SK-N-SH treated with all-trans-retinoic acid at 6 μM for 48 hours (cell line): Measurements from ENCODE around the gene LARP4.
"Not testable (repeated sequence)": the region's sequence is repeated elsewhere in the genome, so short reads cannot be mapped to it uniquely, and the experiment has no call there.

Experiments
- ATAC-seq: fragments of 200-7000 bp; cut with Tn5 transposase; 3 replicates; pipeline ENCODE4 v1.9.1; 2020; ENCODE audit warnings: mild to moderate bottlenecking, moderate library complexity
- ARNTL ChIP-seq: fragments of 450-650 bp; formaldehyde crosslinking; IDR thresholded peaks from 2 replicates; pipeline ENCODE4 v1.5.0; 2020; ENCODE audit warnings: low read depth, mild to moderate bottlenecking, moderate library complexity, borderline replicate concordance
- BACH2 ChIP-seq: fragments of 250-450 bp; sonication (Bioruptor Pico); IDR thresholded peaks from 2 replicates; pipeline ENCODE4 v1.9.0; 2021; ENCODE audit warnings: mild to moderate bottlenecking, borderline replicate concordance
- CSDC2 ChIP-seq: fragments of 250-450 bp; sonication (Bioruptor Pico); IDR thresholded peaks from 2 replicates; pipeline ENCODE4 v1.5.0; 2020; ENCODE audit warnings: mild to moderate bottlenecking, moderate library complexity
- ESRRG ChIP-seq: fragments of 250-450 bp; sonication (Bioruptor Pico); IDR thresholded peaks from 2 replicates; pipeline ENCODE4 v1.6.1; 2021; ENCODE audit warnings: mild to moderate bottlenecking
- ISL1 ChIP-seq: fragments of 250-450 bp; sonication (Bioruptor Pico); IDR thresholded peaks from 2 replicates; pipeline ENCODE4 v2.1.2; 2022; ENCODE audit warnings: mild to moderate bottlenecking, moderate library complexity
- PATZ1 ChIP-seq: fragments of 250-450 bp; sonication (Bioruptor Pico); IDR thresholded peaks from 2 replicates; pipeline ENCODE4 v1.8.0; 2020; ENCODE audit warnings: mild to moderate bottlenecking, moderate library complexity, borderline replicate concordance
- PPARA ChIP-seq: fragments of 250-450 bp; sonication (Bioruptor Pico); IDR thresholded peaks from 2 replicates; pipeline ENCODE4 v1.5.0; 2020; ENCODE audit warnings: mild to moderate bottlenecking, borderline replicate concordance
- RARB ChIP-seq: fragments of 250-450 bp; sonication (Bioruptor Pico); IDR thresholded peaks from 2 replicates; pipeline ENCODE4 v1.8.0; 2021; ENCODE audit warnings: mild to moderate bottlenecking, moderate library complexity
- SNAI2 ChIP-seq: fragments of 250-450 bp; sonication (Bioruptor Pico); IDR thresholded peaks from 2 replicates; pipeline ENCODE4 v1.5.0; 2020; ENCODE audit warnings: mild to moderate bottlenecking, moderate library complexity
- TCF4 ChIP-seq: fragments of 250-450 bp; sonication (Bioruptor Pico); IDR thresholded peaks from 2 replicates; pipeline ENCODE4 v1.8.0; 2021; ENCODE audit warnings: mild to moderate bottlenecking, moderate library complexity, borderline replicate concordance
- TSHZ2 ChIP-seq: fragments of 250-450 bp; sonication (Bioruptor Pico); IDR thresholded peaks from 2 replicates; pipeline ENCODE4 v1.5.0; 2020; ENCODE audit warnings: mild to moderate bottlenecking, moderate library complexity
- ZC3H10 ChIP-seq: fragments of 250-450 bp; sonication (Bioruptor Pico); IDR thresholded peaks from 2 replicates; pipeline ENCODE4 v1.5.1; 2021; ENCODE audit warnings: mild to moderate bottlenecking, moderate library complexity
- ZFP3 ChIP-seq: fragments of 250-450 bp; sonication (Bioruptor Pico); IDR thresholded peaks from 2 replicates; pipeline ENCODE4 v1.5.0; 2020; ENCODE audit warnings: mild to moderate bottlenecking, moderate library complexity
- ZFP30 ChIP-seq: fragments of 450-650 bp; formaldehyde crosslinking; IDR thresholded peaks from 2 replicates; pipeline ENCODE4 v1.5.0; 2022; ENCODE audit warnings: mild to moderate bottlenecking, moderate library complexity
- ZNF565 ChIP-seq: fragments of 450-650 bp; formaldehyde crosslinking; conservative IDR thresholded peaks from 2 replicates; pipeline ENCODE4 v1.5.0; 2020; ENCODE audit warnings: low read depth, mild to moderate bottlenecking, moderate library complexity
- ZNF70 ChIP-seq: fragments of 450-650 bp; formaldehyde crosslinking; IDR thresholded peaks from 2 replicates; pipeline ENCODE4 v1.5.0; 2020; ENCODE audit warnings: mild to moderate bottlenecking, moderate library complexity
- ZNF8 ChIP-seq: fragments of 450-650 bp; formaldehyde crosslinking; IDR thresholded peaks from 2 replicates; pipeline ENCODE4 v1.5.0; 2020; ENCODE audit warnings: mild to moderate bottlenecking, moderate library complexity
- TF ChIP-seq, protein P1 (sequence below): fragments of 250-450 bp; sonication (Bioruptor Pico); IDR thresholded peaks from 2 replicates; pipeline ENCODE4 v1.5.1; 2021; ENCODE audit warnings: mild to moderate bottlenecking, moderate library complexity
- TF ChIP-seq, protein P2 (sequence below): fragments of 250-450 bp; sonication (Bioruptor Pico); IDR thresholded peaks from 2 replicates; pipeline ENCODE4 v1.8.0; 2021; ENCODE audit warnings: low read depth, mild to moderate bottlenecking, moderate library complexity, borderline replicate concordance

LARP4 gene

DNA sequence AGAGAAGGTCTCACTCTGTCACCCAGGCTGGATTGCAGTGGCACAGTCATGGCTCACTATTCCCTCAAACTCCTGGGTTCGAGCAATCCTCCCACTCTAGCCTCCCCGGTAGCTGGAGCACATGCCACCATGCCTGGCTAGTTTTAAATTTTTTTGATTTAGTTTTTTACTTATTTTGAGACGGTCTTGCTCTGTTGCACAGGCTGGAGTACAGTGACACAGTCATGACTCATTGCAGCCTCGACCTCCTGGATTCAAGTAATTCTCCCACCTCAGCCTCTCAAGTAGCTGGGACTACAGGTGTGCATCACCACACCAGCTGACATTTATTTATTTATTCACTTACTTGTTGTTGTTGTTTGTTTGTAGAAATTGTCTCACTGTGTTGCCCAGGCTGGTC lies 81.9 kb downstream of the LARP4 start:
- no peak for ATAC-seq
- TF ChIP-seq ZFP3 (CRISPR knock-in tag) (no peak), ZNF565 (CRISPR knock-in tag) (no peak), TCF4 (CRISPR knock-in tag) (no peak)

GRCh38 chr12:50483488-50483887 lies 82.8 kb downstream of the LARP4 start:
- no peak for TF ChIP-seq RARB (CRISPR knock-in tag)
- no peak for TF ChIP-seq PPARA (CRISPR knock-in tag)
- TF ChIP-seq BACH2 (CRISPR knock-in tag), result no peak
- TF ChIP-seq ARNTL (CRISPR knock-in tag), result no peak
- no peak for TF ChIP-seq ESRRG
- no peak for ATAC-seq

- TF ChIP-seq CSDC2 (CRISPR knock-in tag), result no peak
- no peak for TF ChIP-seq TSHZ2 (CRISPR knock-in tag)
- TF ChIP-seq TCF4 (CRISPR knock-in tag), result no peak
- TF ChIP-seq PPARA (CRISPR knock-in tag), result no peak
- TF ChIP-seq ESRRG, result no peak
- TF ChIP-seq ZNF565 (CRISPR knock-in tag), result no peak
- TF ChIP-seq ZFP3 (CRISPR knock-in tag), result no peak
- no peak for TF ChIP-seq SNAI2
- no peak for TF ChIP-seq ZFP30
- TF ChIP-seq, protein P1, sequence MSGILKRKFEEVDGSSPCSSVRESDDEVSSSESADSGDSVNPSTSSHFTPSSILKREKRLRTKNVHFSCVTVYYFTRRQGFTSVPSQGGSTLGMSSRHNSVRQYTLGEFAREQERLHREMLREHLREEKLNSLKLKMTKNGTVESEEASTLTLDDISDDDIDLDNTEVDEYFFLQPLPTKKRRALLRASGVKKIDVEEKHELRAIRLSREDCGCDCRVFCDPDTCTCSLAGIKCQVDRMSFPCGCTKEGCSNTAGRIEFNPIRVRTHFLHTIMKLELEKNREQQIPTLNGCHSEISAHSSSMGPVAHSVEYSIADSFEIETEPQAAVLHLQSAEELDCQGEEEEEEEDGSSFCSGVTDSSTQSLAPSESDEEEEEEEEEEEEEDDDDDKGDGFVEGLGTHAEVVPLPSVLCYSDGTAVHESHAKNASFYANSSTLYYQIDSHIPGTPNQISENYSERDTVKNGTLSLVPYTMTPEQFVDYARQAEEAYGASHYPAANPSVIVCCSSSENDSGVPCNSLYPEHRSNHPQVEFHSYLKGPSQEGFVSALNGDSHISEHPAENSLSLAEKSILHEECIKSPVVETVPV (CRISPR knock-in tag), result no peak
- TF ChIP-seq RARB (CRISPR knock-in tag), result no peak
- no peak for TF ChIP-seq ISL1 (CRISPR knock-in tag)
- TF ChIP-seq, protein P2, sequence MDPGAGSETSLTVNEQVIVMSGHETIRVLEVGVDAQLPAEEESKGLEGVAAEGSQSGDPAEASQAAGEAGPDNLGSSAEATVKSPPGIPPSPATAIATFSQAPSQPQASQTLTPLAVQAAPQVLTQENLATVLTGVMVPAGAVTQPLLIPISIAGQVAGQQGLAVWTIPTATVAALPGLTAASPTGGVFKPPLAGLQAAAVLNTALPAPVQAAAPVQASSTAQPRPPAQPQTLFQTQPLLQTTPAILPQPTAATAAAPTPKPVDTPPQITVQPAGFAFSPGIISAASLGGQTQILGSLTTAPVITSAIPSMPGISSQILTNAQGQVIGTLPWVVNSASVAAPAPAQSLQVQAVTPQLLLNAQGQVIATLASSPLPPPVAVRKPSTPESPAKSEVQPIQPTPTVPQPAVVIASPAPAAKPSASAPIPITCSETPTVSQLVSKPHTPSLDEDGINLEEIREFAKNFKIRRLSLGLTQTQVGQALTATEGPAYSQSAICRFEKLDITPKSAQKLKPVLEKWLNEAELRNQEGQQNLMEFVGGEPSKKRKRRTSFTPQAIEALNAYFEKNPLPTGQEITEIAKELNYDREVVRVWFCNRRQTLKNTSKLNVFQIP (CRISPR knock-in tag), result no peak
- no peak for TF ChIP-seq ZNF70 (CRISPR knock-in tag)
- TF ChIP-seq PATZ1 (CRISPR knock-in tag), result no peak
- TF ChIP-seq ZC3H10, result no peak
- TF ChIP-seq BACH2 (CRISPR knock-in tag), result no peak
- no peak for TF ChIP-seq ARNTL (CRISPR knock-in tag)
- TF ChIP-seq ZNF8 (CRISPR knock-in tag), result no peak
- no peak for ATAC-seq
Observed at GRCh38 chr12:50488801-50489200, 88.1 kb downstream of the LARP4 start.

DNA sequence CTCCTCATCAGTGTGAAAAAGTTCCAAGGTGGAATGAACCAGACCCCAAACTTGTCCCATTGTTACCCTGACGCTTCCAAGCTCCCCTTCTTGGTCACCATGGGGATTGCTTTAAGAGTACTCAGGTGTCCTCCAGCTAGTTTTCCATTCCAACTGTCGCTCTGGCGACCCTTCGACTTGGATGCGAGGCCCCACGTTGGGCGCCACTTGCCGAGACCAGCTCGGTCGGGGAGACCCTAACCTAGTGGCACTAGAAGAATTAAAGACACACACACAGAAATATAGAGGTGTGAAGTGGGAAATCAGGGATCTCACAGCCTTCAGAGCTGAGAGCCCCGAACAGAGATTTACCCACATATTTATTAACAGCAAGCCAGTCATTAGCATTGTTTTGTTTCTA lies 97.4 kb downstream of the LARP4 start:
- not testable (repeated sequence) for ATAC-seq
